Panc1 (cell line): ENCODE data around the gene APEX1. TPM values are rescaled to one million over a fixed set of nuclear protein-coding genes. Genes with fewer than 3 reads are reported as not detected.

Experiments used
- ATAC-seq: fragments of 200-7000 bp; cut with Tn5 transposase; 2 replicates; pipeline ENCODE4 v1.9.1; 2020; ENCODE audit warnings: mild to moderate bottlenecking, moderate library complexity
- BruUV-seq: library from RNA; stranded (reverse); fragments of 400-500 nt; replicated peaks from 2 replicates; lab custom pipeline; 2021; lab: Mats Ljungman, UMichigan
- CTCF ChIA-PET: fragments of 300-600 bp; sonication (Branson Sonifier 250); formaldehyde crosslinking; loops from one replicate; lab custom pipeline; 2022; ENCODE audit warnings: antibody characterized with exemption; lab: Charles Lee
- POLR2A ChIA-PET: fragments of 300-600 bp; sonication (Branson Sonifier 250); formaldehyde crosslinking; loops from one replicate; lab custom pipeline; 2022; ENCODE audit warnings: antibody characterized with exemption; lab: Charles Lee
- DNase-seq: peaks from one replicate; pipeline ENCODE4 v3.0.0-alpha.2; 2010; ENCODE audit warnings: low read depth, low spot score
- H3K27ac ChIP-seq: 2 replicates; pipeline ENCODE4 v1.5.1; 2011; ENCODE audit warnings: mild to moderate bottlenecking, low read length, inconsistent platforms
- H3K27me3 ChIP-seq: fragments of 200-500 bp; sonication (Bioruptor generic); 2 replicates; pipeline ENCODE4 v1.6.0; 2014; ENCODE audit warnings: low read length, inconsistent platforms; ENCODE audit not compliant: control insufficient read depth, insufficient read depth
- H3K36me3 ChIP-seq: fragments of 200-500 bp; sonication (Bioruptor generic); 2 replicates; pipeline ENCODE4 v1.5.1; 2014; ENCODE audit warnings: inconsistent platforms, mild to moderate bottlenecking, low read length, moderate library complexity; ENCODE audit not compliant: control insufficient read depth, insufficient read depth
- H3K4me1 ChIP-seq: 2 replicates; pipeline ENCODE4 v1.5.1; 2011; ENCODE audit warnings: inconsistent platforms, mild to moderate bottlenecking, low read length, moderate library complexity; ENCODE audit not compliant: control insufficient read depth, insufficient read depth
- H3K4me3 ChIP-seq, 2 experiments: 2 replicates each; pipeline ENCODE4 v1.5.1; 2011 to 2012; ENCODE audit warnings: low read depth in 2 of 2, low read length in 2 of 2, mild to moderate bottlenecking in 2 of 2, inconsistent platforms in 1 of 2, moderate library complexity in 1 of 2
- H3K9me3 ChIP-seq: fragments of 200-500 bp; sonication (Bioruptor generic); 2 replicates; pipeline ENCODE4 v1.5.1; 2014; ENCODE audit warnings: low read depth, mild to moderate bottlenecking, inconsistent platforms, low read length, moderate library complexity; ENCODE audit not compliant: control insufficient read depth, insufficient read depth
- CTCF ChIP-seq: fragments of 450-650 bp; IDR thresholded peaks from 2 replicates; pipeline ENCODE4 v1.5.1; 2017; ENCODE audit warnings: mild to moderate bottlenecking
- POLR2AphosphoS5 ChIP-seq: IDR thresholded peaks from 2 replicates; pipeline ENCODE4 v1.6.1; 2012; ENCODE audit warnings: mild to moderate bottlenecking, low read depth, low read length, moderate library complexity
- REST ChIP-seq, 2 experiments: IDR thresholded peaks; 2 replicates each; pipeline ENCODE4 v1.6.1; 2011 to 2012; ENCODE audit warnings: low read depth in 2 of 2, control low read depth in 1 of 2, low read length in 1 of 2, mild to moderate bottlenecking in 1 of 2, moderate library complexity in 1 of 2; ENCODE audit not compliant: insufficient read depth in 1 of 2
- SIN3A ChIP-seq: IDR thresholded peaks from 2 replicates; pipeline ENCODE4 v1.6.1; 2012; ENCODE audit warnings: low read depth, mild to moderate bottlenecking, low read length, moderate library complexity, borderline replicate concordance; ENCODE audit not compliant: insufficient read depth
- TCF7L2 ChIP-seq: IDR thresholded peaks from 2 replicates; pipeline ENCODE4 v1.6.1; 2011; ENCODE audit warnings: mild to moderate bottlenecking, low read depth, low read length, inconsistent platforms
- in situ Hi-C: cut with HindIII; loops from 2 replicates; pipeline ENCODE4 v1.10.0; 2016; ENCODE audit warnings: low sequenced_read_pairs, low pct_unique_long_range_greater_than_20kb
- intact Hi-C: fragments of 100-400 bp; cut with micrococcal nuclease; formaldehyde crosslinking; loops from one replicate; pipeline ENCODE4 v1.10.0; 2022; ENCODE audit not compliant: unreplicated experiment
- total RNA-seq: library from RNA; stranded (reverse); gene quantifications from one replicate; pipeline ENCODE4 v1.2.1, GENCODE V29; 2021; ENCODE audit not compliant: unreplicated experiment

The APEX1 gene
- total RNA-seq, 1 experiment from 2014 or later = 163 TPM

DNA sequence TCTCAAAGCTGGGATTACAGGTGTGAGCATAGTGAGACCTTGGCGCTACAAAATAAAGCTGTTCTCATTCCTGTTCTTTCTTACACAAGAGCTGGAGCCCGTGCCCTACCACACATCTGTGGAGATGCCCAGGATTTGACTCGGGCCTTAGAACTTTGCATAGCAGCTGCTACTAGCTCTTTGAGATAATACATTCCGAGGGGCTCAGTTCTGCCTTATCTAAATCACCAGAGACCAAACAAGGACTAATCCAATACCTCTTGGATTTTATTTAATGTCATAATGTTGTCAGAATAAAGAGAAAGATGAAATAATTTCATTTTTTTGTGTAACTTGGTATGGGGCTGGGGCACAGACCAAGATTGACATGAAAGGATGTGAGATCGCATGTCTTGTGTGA is 21.8 kb downstream of the APEX1 start:
- ChIA-PET POLR2A (no interaction called here), CTCF (no interaction called here)
- DNase-seq (no peak), ATAC-seq (no peak)
- H3K4me3 ChIP-seq = no peak overlapping the region
- H3K9me3 ChIP-seq = no peaks in the 10 kb centered on the region
- H3K4me1 ChIP-seq = no peaks in the 10 kb centered on the region
- H3K27me3 ChIP-seq = no peaks in the 10 kb centered on the region
- BruUV-seq = no TSS peak
- intact Hi-C loops (no loop called here), in situ Hi-C loops (no loop called here)
- no peak for TF ChIP-seq CTCF
- TF ChIP-seq SIN3A = no peak
- no peak for TF ChIP-seq TCF7L2
- no peak for TF ChIP-seq POLR2AphosphoS5
- TF ChIP-seq REST (IDR thresholded peaks at IDR 0.05; ENCODE audit: insufficient read depth in 1 of 2, low read depth in 2 of 2, low read length in 1 of 2) = no peak
- peaks cover 2% of the 10 kb centered on the region for H3K36me3 ChIP-seq
- H3K27ac ChIP-seq = no peak overlapping the region

GRCh38 chr14:20477211-20477876 is 22.3 kb downstream of the APEX1 start:
- intact Hi-C loops = no loop called here

More at GRCh38 chr14:20477211-20477876, 22.3 kb downstream of the APEX1 start:
- ATAC-seq = no peak
- Histone ChIP-seq H3K36me3 (peaks cover 2% of the 10 kb centered on the region), H3K4me3 (no peak overlapping the region), H3K27ac (no peak overlapping the region), H3K27me3 (no peaks in the 10 kb centered on the region), H3K9me3 (no peaks in the 10 kb centered on the region), H3K4me1 (no peaks in the 10 kb centered on the region)
- no TSS peak for BruUV-seq
- ChIA-PET POLR2A (no interaction called here), CTCF (no interaction called here)
- DNase-seq = no peak
- TF ChIP-seq CTCF (no peak), SIN3A (no peak), TCF7L2 (no peak), POLR2AphosphoS5 (no peak), REST (IDR thresholded peaks at IDR 0.05; ENCODE audit: insufficient read depth in 1 of 2, low read depth in 2 of 2, low read length in 1 of 2) (no peak)
- in situ Hi-C loops = no loop called here
